Thyroid gland (tissue), 4 donors: ENCODE results near the gene FOSL1. TPM values are rescaled to one million over a fixed set of nuclear protein-coding genes. Genes with fewer than 3 reads are reported as not detected.

Experiments
- DNase-seq, 2 donors: peaks; one replicate each; pipeline ENCODE4 v3.0.0-alpha.2; 2019
- H3K27ac ChIP-seq, 3 donors: fragments of 200-600 bp; sonication (generic); 1 replicate in 2 of 3; 2 replicates in 1 of 3; pipeline ENCODE4 v1.5.1; 2016 to 2019; ENCODE audit warnings: mild to moderate bottlenecking in 1 of 3, moderate library complexity in 1 of 3
- H3K27me3 ChIP-seq: fragments of 200-600 bp; sonication (generic); one replicate; pipeline ENCODE4 v1.5.1; 2019
- H3K36me3 ChIP-seq, 2 donors: fragments of 200-600 bp; sonication (generic); one replicate each; pipeline ENCODE4 v1.5.1; 2016 to 2019
- H3K4me1 ChIP-seq, 2 donors: fragments of 200-600 bp; sonication (generic); one replicate each; pipeline ENCODE4 v1.5.1; 2017 to 2019
- H3K4me3 ChIP-seq, 3 donors: fragments of 200-600 bp; sonication (generic); replicated peaks in 1 of 3; 1 replicate in 2 of 3; 2 replicates in 1 of 3; pipeline ENCODE4 v1.5.1; 2016; ENCODE audit warnings: mild to moderate bottlenecking in 1 of 3
- H3K9me3 ChIP-seq: fragments of 200-600 bp; sonication (generic); one replicate; pipeline ENCODE4 v1.5.1; 2017
- CTCF ChIP-seq, 6 experiments: fragments of 200-600 bp in 3 of 6; fragments of 450-650 bp in 3 of 6; sonication (generic) in 3 of 6; IDR thresholded peaks; one replicate each; pipeline ENCODE4 v1.5.1; 2016 to 2019; ENCODE audit warnings: antibody characterized with exemption in 6 of 6, mild to moderate bottlenecking in 2 of 6, inconsistent platforms in 1 of 6, moderate library complexity in 1 of 6
- POLR2A ChIP-seq, 2 donors: fragments of 450-650 bp; IDR thresholded peaks; one replicate each; pipeline ENCODE4 v1.6.1; 2017; ENCODE audit warnings: antibody characterized with exemption in 2 of 2, mild to moderate bottlenecking in 2 of 2, moderate library complexity in 1 of 2
- WGBS, 2 donors: methylation state at CpG; one replicate each; pipeline ENCODE4 v1.1.5; 2017; 5-methylcytosine and 5-hydroxymethylcytosine counted together
- intact Hi-C: fragments of 100-400 bp; cut with DNase I; formaldehyde crosslinking; loops from one replicate; pipeline ENCODE4 v1.15.1; 2023
- total RNA-seq, 4 donors: library from RNA; depleted of rRNA; stranded (reverse); fragments of >200 nt; gene quantifications; one replicate each; pipeline ENCODE4 v1.2.3, GENCODE V29; 2016

FOSL1 gene
- total RNA-seq, 4 donors from 2014 or later: 0.33 to 1.6 (median 1.5) TPM

DNA sequence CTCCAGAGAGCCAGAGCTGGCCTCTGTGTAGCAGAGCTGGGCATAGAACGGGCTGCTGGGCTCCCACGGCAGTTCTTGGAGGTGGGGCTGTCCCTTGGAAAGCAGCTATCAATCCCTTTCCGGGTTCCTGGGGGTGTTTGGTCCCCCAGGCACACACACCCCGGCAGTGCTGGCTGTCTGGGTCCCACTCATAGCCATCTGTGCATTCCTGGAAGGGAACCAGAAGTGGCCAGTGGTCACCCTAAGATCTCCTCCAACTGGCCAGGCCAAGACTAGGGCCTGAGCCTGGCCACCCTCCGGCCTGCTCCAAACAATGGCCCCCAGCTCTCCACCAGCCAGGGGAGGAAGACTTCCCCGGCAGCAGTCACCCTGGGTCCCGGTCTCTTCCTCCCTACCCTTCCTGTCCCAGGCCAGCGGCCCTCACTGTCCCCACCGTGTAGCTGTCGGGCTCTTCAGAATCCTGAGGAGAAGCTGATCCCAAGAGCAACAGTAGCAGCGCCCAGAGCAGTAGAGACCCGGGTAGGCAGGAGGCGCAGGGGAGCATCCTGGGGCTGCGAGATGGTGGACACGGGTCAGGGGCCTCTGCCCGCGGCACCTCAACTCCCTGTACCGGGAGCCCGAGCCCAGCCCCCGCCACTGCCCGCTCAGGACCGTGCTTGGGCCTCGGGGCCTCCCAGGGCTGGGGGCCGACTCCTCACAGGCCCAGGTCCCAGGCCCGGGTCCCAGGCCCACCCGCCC is 28.2 kb downstream of the FOSL1 start:
- Histone ChIP-seq H3K4me3 (peak overlapping the region in 2 of 3 donors; percentile 27 to 76), H3K27ac (peak overlapping the region; percentile 80 to 95 (median 89)), H3K27me3 (no peaks in the 10 kb centered on the region), H3K36me3 (peaks cover 4 to 8% of the 10 kb centered on the region in 2 donors), H3K9me3 (no peaks in the 10 kb centered on the region), H3K4me1 (peaks cover 16 to 28% of the 10 kb centered on the region in 2 donors)
- peak in 1 of 6 experiments; percentile 17 for TF ChIP-seq CTCF (IDR thresholded peaks at IDR 0.05)
- peak in 1 of 2 donors; percentile 4 for TF ChIP-seq POLR2A (IDR thresholded peaks at IDR 0.05)
- peak; percentile 49 to 57 for DNase-seq
- intact Hi-C loops: no loop called here
- WGBS, 2 donors: 31% methylated on average over 16 of the region's 26 CpGs; no CpG with 5 or more reads in 1 of the 2 donors

- Histone ChIP-seq H3K9me3 (no peaks in the 10 kb centered on the region), H3K27ac (peak overlapping the region in 2 of 3 donors; percentile 80 to 95), H3K36me3 (peaks cover 12 to 16% of the 10 kb centered on the region in 2 donors), H3K4me1 (peaks cover 16 to 28% of the 10 kb centered on the region in 2 donors), H3K4me3 (no peak overlapping the region), H3K27me3 (no peaks in the 10 kb centered on the region)
- 71 to 78% methylated on average over 18 to 23 of the region's 24 CpGs for WGBS, 2 donors
- no peak for TF ChIP-seq POLR2A (IDR thresholded peaks at IDR 0.05)
- peak in 1 of 2 donors; percentile 18 for DNase-seq
- intact Hi-C loops: no loop called here
These were observed 29.2 kb downstream of the FOSL1 start for GRCh38 chr11:65870706-65871681.

GRCh38 chr11:65870307-65870658 is 29.9 kb downstream of the FOSL1 start:
- no peaks in the 10 kb centered on the region for H3K27me3 ChIP-seq
- H3K27ac ChIP-seq: no peak overlapping the region
- peaks cover 16 to 28% of the 10 kb centered on the region in 2 donors for H3K4me1 ChIP-seq
- no peak for TF ChIP-seq CTCF (IDR thresholded peaks at IDR 0.05)
- no peak for TF ChIP-seq POLR2A (IDR thresholded peaks at IDR 0.05)
- intact Hi-C loops: no loop called here
- no peak overlapping the region for H3K4me3 ChIP-seq
- peaks cover 19 to 22% of the 10 kb centered on the region in 2 donors for H3K36me3 ChIP-seq
- 80 to 91% methylated on average over 7 to 9 of the region's 11 CpGs for WGBS, 2 donors
- no peaks in the 10 kb centered on the region for H3K9me3 ChIP-seq
- DNase-seq: no peak

DNA sequence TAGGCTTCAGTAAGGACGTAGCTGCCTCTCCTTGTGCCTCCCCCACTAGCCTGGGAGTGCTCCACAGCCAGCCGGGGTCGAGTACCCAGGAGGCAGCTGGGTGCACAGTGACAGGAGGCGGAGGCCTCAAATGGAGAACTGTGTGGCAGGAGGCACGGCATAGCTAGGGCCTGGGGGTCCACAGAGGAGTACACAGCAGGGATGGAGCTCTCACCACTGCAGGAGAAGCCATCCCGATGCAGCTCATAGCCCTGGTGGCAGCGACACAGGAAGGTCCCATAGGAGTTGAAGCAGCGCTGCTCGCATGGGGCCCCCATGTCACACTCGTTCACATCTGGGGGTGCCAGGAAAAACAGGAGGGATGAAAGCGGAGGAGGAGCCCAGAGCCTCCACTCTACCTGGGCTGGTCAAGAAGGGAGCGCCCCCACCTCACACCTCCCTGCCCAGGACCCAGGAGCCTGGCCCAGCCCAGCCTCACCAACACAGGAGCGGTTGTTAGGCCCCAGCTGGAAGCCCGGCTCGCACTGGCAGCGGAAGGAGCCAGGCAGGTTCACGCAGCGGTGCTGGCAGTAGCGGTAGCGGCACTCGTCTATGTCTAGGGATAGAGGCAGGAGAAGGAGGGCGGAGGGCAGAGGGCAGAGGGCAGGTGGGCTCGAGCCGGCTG is 30.4 kb downstream of the FOSL1 start:
- 84 to 88% methylated on average over 22 to 24 of the region's 24 CpGs for WGBS, 2 donors
- peaks cover 24 to 27% of the 10 kb centered on the region in 2 donors for H3K36me3 ChIP-seq

More for the DNA sequence above, 30.4 kb downstream of the FOSL1 start:
- intact Hi-C loops: no loop called here
- Histone ChIP-seq H3K27me3 (no peaks in the 10 kb centered on the region), H3K4me3 (no peak overlapping the region), H3K4me1 (peaks cover 16 to 28% of the 10 kb centered on the region in 2 donors), H3K9me3 (no peaks in the 10 kb centered on the region), H3K27ac (no peak overlapping the region)
- no peak for TF ChIP-seq POLR2A (IDR thresholded peaks at IDR 0.05)
- no peak for TF ChIP-seq CTCF (IDR thresholded peaks at IDR 0.05)
- no peak for DNase-seq
